IPS-NIHi7 (cell line): ENCODE results near the gene HAUS6.
A peak's percentile ranks its signal among the peaks of the same experiment; 100 is the strongest.
"Not testable (repeated sequence)": the region's sequence is repeated elsewhere in the genome, so short reads cannot be mapped to it uniquely, and the experiment has no call there.

Experiments
- DNase-seq: peaks from one replicate; pipeline ENCODE4 v3.0.0; 2012; ENCODE audit warnings: mixed read lengths; ENCODE audit errors: extremely low spot score

Gene HAUS6

DNA sequence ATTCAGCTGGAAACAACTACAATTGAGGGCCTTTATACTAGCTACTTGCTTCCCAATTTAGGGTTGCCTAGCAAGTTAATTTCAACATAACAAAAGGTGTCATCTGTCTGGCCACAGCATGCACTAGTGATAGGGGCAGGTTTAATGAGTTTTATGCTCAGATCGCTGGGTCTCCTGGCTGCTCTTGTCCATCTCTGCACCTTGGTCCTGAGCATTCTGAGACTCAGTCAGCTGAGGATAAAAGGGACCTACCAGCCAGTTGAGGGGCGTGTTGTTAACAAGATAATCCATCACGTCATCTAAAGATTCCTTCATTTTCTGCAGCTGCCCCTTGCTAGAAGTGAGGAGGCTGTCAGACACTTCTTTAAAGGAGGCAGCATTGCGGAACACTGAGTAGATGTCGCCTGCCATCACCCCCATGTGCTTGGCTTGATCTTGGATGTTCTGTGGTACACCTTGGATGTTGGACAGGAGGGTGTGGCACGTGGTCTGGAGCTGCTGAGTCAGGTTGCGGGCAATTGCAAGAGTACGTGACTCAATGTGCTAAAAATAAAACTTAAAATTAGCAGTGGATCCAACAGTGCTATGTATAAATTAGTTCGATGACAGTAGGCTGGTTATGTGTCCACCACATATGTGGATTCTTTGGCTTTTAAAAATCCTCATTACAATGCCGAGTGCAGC, 13.5 kb upstream of the HAUS6 start:
- DNase-seq = no peak

DNA sequence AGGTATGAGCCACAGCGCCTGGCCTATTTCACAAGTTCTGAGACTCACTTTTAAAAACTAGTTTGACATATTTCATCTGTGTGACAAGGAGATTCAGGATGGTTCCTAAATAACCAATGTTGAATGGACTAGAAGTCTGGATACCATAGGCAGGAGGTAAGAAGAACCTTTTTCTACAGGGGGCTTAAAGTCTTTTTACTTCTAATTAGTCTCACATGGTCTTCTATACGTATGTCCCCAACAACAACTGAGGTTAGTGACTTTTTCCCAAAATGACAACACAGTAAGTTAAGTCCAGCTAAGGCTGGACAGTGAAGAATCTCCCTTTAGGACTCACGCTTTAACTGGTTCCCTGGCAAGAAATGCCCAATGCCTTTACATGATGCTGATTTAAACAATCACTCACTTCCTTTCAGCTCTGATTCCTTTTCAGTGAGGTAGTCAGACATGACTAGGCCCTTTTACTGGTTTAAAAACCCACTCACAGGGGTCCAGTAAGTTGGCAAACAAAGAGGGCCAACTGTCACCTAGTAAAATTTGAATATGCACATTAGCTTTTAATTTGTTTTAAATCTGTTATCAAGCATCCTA, 12.1 kb upstream of the HAUS6 start:
- no peak for DNase-seq

DNA sequence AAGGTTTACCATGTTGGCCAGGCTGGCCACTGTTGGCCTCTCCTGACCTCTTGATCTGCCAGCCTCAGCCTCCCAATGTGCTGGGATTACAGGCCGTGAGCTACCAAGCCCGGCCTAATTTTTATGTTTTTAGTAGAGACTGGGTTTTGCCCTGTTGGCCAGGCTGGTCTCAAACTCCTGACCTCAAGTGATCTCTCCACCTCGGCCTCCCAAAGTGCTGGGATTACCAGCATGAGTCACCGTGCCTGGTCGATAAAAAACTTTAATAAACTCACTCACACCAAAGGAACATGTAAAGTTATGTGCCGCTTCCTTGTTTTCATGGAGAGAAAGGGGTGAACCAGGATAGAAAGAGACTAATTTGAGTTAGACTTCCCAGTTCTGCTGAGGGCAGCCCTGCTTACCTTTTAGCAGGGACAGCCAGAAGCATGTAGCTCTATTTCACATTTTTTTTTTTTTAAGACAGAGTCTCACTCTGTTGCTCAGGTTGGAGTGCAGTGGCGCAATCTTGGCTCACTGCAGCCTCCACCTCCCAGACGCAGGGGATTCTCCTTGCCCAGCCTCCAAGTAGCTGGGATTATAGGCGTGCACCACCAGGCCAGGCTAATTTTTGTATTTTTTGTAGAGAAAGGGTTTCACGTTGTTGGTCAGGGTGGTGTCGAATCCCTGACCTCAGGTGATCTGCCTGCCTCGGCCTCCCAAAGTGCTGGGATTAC, 11.4 kb upstream of the HAUS6 start:
- no peak for DNase-seq

DNA sequence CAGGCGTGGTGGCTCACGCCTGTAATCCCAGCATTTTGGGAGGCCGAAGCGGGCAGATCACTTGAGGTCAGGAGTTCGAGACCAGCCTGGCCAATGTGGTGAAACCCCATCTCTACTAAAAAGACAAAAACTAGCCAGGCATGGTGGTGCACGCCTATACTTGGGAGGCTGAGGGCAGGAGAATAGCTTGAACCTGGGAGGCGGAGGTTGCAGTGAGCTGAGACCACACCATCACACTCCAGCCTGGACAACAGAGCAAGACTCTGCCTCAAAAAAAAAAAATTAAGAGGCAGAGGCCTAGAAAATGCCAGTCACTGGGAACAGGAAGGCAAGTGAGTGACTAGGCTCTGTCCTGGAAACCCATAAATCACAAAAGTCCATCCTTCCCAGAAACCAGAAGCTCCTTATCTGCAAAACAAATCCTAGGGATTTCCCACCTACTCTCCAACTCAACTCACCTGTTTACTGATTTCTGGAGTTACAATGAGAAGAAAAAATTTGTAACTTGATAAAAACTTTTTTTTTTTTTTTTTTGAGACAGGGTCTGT, 10.4 kb upstream of the HAUS6 start:
- DNase-seq = not testable (repeated sequence)

DNA sequence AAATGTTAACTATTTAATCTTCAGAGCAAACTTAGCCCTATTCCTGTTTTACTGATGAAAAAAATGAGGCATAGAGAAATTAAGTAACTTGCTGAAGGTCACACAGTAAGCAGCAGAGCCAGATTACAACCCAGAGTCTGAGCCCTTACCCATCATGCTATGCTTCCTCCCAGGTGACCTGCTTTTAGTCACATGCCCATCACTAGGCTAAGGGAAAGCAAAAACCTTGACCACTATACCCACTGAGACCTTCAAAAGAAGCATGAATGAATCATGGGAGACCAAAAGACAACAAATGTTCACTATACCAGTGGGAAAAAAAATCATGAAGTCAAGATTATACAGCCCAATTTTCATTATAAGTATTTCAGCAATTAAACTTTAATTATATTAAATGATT, 5.3 kb upstream of the HAUS6 start:
- DNase-seq = no peak

DNA sequence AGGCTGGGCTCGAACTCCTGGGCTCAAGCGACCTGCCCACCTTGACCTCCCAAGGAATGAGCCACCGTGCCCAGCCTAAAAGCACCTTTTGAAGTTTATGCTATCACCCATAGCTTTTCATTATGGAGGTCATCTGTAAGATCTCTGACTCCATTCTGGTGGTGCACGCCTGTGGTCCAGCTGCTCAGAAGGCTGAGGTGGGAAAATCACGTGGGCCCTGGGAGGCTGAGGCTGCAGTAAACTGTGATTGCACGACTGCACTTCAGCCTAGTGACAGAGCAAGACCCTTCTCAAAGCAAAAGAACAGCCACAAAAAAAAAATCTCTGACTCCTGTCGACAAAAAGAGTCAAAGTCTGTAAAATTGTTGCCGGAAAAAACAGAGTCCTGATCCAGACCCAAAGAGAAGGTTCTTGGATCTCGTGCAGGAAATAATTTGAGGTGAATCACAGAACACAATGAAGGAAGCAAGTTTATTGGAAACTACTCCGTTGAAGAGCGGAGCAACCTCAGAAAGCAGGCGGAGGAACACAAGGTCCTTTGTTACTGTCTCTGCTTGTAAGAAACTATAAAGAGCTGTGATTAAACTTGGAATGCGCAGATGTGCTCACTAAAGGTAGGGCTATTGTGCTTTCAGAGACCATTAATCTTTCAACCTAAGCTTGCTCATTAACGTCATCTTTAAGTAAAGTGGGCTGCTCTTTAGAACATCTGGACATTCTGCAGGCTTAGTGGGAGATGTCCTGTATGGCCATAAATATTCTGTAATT, 2.0 kb upstream of the HAUS6 start:
- no peak for DNase-seq

DNA sequence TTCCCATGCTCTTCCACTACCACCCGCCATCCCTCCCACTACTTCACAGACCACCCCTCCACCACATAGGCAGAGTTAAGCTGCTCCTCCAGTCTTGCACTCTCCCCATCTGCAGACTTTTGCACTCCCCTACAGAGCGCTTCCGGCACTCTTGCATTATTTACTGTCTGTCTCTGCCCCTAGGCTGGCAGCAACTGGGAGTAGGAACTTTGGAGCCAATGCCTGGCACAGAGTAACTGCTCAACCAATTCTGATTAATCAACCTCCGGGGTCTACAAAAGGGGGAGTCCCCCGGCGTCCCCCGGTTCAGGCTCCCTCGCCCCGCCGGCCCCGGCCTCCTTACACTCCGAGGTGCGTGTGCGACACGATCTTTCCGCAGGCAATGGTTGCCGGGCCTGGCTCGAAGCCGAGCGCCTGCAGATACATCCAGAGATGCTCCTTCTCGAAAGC, 498 bp downstream of the HAUS6 start:
- DNase-seq = peak; percentile 35

DNA sequence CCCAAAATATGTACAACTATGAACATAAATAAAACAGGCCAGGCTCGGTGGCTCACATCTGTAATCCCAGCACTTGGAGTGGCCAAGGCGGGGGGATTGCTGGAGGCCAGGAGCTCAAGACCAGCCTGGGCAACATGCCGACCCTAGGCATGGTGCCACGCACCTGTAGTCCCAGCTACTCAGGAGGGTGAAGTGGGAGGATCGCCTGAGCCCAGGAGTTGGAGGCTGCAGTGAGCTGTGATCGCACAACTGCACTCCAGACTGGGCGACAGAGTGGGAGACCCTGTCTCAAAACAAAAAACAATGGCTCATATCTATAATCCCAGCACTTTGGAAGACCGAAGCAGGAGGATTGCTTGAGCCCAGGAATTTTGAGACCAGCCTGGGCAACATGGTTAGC, 1.5 kb downstream of the HAUS6 start:
- DNase-seq = no peak

DNA sequence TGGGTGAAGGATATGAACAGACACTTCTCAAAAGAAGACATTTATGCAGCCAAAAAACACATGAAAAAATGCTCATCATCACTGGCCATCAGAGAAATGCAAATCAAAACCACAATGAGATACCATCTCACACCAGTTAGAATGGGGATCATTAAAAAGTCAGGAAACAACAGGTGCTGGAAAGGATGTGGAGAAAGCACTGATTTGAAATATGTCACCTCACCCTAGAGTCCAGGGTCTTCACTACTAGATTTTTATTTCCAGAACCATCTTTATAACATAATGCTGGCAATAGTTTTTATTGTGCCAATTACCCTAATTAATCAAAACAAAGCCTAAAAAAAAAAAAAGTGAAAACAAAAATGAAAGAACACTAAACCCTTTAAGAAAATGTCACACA, 5.3 kb downstream of the HAUS6 start:
- not testable (repeated sequence) for DNase-seq

DNA sequence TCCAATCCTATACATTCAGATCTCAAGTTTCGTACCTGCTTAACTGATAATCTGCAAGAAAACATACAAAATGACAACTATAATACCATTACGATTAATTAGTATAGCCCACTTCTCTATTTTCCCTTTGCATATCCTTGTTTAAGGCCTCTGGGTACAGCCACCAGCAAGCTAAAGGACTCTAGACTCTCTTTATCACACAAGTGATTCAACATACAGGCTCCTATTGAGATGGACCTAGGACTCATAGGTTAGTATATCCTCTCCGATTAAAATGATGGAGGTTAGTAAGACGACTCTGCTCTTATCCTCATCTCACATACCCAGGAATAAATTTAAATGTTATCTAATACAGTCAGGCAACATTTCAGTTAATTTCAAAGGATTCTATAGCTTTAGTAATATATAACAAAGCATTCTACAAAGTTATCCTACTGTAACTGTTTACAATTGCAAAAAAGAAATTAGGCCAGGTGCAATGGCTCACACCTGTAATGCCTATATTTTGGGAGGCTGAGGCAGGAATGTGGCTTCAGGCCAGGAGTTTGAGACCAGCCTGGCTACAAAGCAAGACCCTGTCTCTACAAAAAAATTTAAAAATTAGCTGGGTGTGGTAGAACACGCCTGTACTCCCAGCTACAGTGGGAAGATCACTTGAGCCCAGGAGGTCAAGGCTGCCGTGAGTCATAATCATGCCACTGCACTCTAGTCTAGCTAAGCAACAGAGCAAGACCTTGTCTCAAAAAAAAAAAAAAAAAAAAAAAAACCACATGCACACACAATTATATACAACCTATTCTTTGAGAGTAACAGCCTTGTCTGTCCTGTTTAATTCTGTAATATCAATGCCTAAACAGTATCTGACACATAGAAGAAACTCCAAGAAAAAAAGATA, 15.4 kb downstream of the HAUS6 start:
- DNase-seq = no peak

DNA sequence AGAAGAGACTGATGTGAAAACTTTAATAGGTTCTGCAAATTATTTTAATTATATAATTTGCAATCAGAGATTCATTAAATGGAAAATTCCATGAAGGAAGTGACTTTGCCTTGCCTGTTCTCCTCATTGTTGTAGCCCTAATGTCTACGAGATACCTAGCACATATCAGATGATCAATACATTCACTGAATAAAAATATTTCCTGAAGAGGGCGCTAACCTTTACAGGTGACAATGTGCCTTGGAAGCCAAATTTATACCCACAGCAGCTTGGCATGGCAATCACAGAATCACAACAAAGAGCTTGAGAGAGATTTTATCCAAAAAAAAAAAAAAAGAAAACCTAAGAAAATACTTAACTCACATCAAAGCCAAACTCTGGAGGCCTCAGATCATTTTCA, 17.4 kb downstream of the HAUS6 start:
- peak; percentile 59 for DNase-seq

DNA sequence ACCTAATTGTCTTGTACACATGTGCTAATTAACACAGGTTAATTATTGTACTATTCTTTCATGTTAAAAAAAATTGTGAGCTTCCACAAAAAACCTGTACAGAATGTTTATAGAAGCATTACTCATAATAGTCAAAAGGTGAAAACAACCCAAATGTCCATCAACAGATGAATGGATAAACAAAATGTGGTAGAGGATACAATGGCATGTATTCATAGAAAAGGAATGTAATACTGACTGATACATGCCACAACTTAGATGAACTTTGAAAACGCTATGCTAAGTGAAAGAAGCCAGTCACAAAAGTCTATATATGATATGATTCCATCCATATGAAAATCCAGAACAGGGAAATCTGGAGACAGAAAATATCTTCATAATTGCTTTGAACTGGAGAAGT, 27.9 kb downstream of the HAUS6 start:
- DNase-seq = no peak

DNA sequence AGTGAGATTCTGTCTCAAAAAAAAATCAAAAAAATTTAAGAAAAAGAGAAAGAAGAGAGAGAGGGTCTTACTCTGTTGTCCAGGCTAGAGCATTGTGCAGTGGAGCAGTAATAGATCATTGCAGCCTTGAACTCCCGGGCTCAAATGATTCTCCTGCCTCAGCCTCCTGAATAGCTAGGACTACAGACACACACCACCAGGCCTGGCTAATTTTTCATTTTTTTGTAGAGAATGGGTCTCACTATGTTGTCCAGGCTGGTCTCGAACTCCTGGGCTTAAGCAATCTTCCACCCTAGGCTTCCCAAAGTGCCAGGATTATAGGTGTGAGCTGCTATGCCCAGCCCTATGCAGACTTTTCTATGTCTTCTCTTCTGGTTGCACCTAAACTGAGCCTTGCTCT, 28.5 kb downstream of the HAUS6 start:
- no peak for DNase-seq

DNA sequence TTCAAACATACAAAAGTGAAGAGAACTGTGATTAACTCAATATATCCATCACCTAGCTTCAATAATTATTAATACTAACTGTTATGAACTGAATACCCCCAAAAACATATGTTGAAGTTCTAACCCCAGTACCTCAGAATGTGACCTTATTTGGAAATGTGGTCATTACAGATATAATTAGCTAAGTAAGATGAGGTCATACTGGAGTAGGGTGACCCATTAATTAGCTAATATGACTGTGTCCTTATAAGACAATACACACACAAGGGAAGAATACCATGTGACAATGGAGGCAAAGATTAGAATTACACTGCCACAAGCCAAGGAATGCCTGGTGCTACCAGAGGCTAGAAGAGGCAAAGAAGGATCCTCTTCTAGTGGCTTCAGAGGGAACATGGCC, 45.7 kb downstream of the HAUS6 start:
- no peak for DNase-seq

DNA sequence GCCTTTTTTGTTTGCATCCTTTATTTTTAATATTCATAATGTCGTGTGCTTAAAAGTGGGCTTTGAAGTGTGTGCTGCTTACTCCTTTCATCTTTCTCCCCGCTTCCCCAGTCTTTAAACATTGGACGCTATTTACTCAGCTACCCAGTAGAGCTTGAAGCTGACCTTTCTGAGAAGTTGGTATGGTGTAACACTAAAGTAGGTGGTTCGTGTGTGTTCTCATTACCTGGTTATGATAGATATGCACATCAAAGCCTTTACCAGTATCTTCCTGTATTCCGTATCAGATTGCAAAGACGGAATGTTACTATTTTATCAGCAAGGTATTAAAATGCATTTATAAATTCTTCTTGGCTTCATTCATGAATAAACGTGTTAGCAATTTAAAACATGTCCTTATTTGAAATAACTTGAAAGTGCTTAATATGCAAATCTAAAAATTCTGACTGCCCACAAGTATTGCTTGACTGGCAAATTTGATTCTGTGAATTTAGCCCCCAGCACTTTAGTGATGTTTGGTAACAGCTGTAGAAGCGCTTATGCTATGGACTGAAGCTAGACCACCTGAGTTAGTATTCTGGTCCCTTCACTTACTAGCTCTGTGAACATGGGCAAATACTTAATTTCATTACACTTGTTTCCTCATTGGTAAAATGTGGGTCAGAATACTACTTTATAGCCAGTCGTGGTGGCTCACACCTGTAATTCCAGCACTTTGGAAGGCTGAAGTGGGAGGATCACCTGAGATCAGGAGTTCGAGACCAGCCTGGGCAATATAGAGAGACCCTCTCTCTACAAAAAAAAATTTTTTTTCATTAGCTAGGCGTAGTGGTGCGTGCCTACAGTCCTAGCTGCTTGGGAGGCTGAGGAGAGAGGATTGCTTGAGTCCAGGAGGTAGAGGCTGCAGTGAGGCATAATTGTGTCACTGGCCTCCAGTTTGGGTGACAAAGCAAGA, 51.8 kb downstream of the HAUS6 start:
- no peak for DNase-seq

DNA sequence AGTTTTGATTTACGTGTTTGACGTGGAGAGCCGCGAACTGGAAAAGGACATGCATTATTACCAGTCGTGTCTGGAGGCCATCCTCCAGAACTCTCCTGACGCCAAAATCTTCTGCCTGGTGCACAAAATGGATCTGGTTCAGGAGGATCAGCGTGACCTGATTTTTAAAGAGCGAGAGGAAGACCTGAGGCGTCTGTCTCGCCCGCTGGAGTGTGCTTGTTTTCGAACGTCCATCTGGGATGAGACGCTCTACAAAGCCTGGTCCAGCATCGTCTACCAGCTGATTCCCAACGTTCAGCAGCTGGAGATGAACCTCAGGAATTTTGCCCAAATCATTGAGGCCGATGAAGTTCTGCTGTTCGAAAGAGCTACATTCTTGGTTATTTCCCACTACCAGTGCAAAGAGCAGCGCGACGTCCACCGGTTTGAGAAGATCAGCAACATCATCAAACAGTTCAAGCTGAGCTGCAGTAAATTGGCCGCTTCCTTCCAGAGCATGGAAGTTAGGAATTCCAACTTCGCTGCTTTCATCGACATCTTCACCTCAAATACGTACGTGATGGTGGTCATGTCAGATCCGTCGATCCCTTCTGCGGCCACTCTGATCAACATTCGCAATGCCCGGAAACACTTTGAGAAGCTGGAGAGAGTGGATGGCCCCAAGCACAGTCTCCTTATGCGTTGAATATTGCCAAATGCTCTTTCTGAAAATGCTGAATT, 52.6 kb downstream of the HAUS6 start:
- DNase-seq = no peak

DNA sequence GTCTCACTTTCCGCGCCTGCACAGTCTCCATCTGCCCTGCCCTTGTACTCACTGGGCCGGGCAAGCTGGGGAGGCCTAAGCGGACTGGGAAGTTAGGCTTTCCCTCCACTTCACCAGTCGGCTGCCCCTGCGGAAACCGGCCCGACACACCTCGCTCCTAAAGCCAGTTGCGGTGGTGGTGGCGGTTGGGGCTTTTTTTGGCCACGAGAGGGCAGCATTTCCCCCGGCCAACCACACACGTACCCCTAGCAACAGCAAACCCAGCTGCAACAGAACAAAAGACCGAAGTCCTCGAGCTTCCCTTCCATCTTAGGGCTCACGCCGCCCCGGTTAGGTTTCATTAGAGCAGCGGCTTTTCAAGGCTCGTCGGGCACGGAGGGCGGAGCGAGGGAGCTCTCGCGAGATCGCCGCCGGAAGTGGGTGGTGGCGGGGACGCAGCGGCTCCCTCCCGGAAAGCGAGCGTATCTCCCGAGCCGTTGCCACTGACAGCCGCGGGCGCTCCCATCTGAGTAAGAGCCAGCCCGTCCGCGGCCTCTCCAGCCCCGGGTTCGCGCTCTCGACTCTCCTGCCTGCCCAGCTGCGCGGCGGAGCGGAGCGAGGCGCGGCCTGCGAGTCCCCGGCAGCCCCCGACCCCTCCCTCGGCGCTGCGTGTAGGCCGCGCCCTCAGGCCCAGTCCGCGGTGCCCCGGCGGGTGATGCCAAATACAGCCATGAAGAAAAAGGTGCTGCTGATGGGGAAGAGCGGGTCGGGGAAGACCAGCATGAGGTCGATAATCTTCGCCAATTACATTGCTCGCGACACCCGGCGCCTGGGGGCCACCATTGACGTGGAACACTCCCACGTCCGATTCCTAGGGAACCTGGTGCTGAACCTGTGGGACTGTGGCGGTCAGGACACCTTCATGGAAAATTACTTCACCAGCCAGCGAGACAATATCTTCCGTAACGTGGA, 53.5 kb downstream of the HAUS6 start, which contains the start of gene RRAGA:
RRAGA (plus strand) TSS at position 462 of the 951 bp plus-strand sequence; CDS start at position 695, 233 bp downstream.
- DNase-seq = peak; percentile 97

DNA sequence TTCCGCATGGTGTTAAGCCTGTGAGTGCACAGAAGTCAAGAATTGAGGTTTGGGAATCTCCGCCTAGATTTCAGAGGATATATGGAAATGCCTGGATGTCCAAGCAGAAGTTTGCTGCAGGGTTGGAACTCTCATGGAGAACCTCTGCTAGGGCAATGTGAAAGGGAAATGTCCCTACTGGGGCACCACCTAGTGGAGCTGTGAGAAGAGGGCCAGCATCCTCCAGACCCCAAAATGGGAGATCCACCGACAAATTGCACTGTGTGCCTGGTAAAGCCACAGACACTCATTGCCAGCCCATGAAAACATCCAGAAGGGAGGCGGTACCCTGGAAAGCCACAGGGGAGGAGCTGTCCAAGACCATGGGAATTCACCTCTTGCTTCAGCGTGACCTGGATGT, 66.1 kb downstream of the HAUS6 start:
- DNase-seq = no peak
